ENCODE results near the gene HSPA9. TPM values are rescaled to one million over a fixed set of nuclear protein-coding genes. Genes with fewer than 3 reads are reported as not detected.

Gene HSPA9
- 389 and 542 TPM in 2 replicates for total RNA-seq (2011; cell fraction: chromatin; rRNA removed; ENCODE audit: low replicate concordance)
- 228 and 277 TPM in 2 replicates for total RNA-seq (2011; cell fraction: nucleolus; rRNA removed)
- total RNA-seq (2011; cell fraction: nucleoplasm; rRNA removed): 287 and 329 TPM in 2 replicates
- total RNA-seq (2014; rRNA removed) (482 and 583 TPM in 2 replicates), total RNA-seq (2014; rRNA removed; fragmentation: Illumina TruSeq; extraction: Trizol) (548 and 597 TPM in 2 replicates), total RNA-seq (2015; rRNA removed; fragmentation: Illumina TruSeq; extraction: Trizol) (522 and 545 TPM in 2 replicates), total RNA-seq (2021) (481 and 498 TPM in 2 replicates), polyA plus RNA-seq (2011; rRNA removed) (296 and 361 TPM in 2 replicates), polyA plus RNA-seq (2014; fragmentation: Illumina TruSeq; extraction: Trizol) (474 and 552 TPM in 2 replicates), polyA plus RNA-seq (2014; fragmentation: Nextera tagmentation; extraction: Ambion mirVana) (100 to 1,000 TPM; 195 to 294 TPM), polyA plus RNA-seq (2014; rRNA removed) (514 and 537 TPM in 2 replicates), polyA minus RNA-seq (2011; rRNA and poly(A)+ RNA removed) (500 and 528 TPM in 2 replicates), Bru-seq, nascent RNA (percentile 98 among the genes with signal in this experiment), BruChase-seq, experiment 1, labeled RNA remaining after a 2-hour chase (percentile 99 among the genes with signal in this experiment), BruChase-seq, experiment 2, labeled RNA remaining after a 6-hour chase (percentile 99 among the genes with signal in this experiment)
- 229 and 239 TPM in 2 replicates for polyA plus RNA-seq (2011; cell fraction: cytosol; rRNA removed)
- polyA plus RNA-seq (2011; cell fraction: nucleus; rRNA removed): 225 and 240 TPM in 2 replicates
- polyA plus RNA-seq (2012): 333 and 576 TPM in 2 replicates
- 329 and 345 TPM in 2 replicates for polyA minus RNA-seq (2011; cell fraction: cytosol; rRNA and poly(A)+ RNA removed)
- polyA minus RNA-seq (2011; cell fraction: nucleus; rRNA and poly(A)+ RNA removed): 149 and 198 TPM in 2 replicates
- long read RNA-seq, experiment 1, full-length matches to known transcripts: 1,792 of 2,349 reads
- long read RNA-seq, experiment 1, partial matches to known transcripts: 255 of 2,349 reads
- long read RNA-seq, experiment 1, other reads (novel, unspliced or antisense): 302 of 2,349 reads
- long read RNA-seq, experiment 2, full-length matches to known transcripts: 220 of 544 reads
- long read RNA-seq, experiment 2, partial matches to known transcripts: 136 of 544 reads
- long read RNA-seq, experiment 2, other reads (novel, unspliced or antisense): 188 of 544 reads
- long read RNA-seq, experiment 3, full-length matches to known transcripts: 422 of 660 reads
- long read RNA-seq, experiment 3, partial matches to known transcripts: 209 of 660 reads
- long read RNA-seq, experiment 3, other reads (novel, unspliced or antisense): 29 of 660 reads

DNA sequence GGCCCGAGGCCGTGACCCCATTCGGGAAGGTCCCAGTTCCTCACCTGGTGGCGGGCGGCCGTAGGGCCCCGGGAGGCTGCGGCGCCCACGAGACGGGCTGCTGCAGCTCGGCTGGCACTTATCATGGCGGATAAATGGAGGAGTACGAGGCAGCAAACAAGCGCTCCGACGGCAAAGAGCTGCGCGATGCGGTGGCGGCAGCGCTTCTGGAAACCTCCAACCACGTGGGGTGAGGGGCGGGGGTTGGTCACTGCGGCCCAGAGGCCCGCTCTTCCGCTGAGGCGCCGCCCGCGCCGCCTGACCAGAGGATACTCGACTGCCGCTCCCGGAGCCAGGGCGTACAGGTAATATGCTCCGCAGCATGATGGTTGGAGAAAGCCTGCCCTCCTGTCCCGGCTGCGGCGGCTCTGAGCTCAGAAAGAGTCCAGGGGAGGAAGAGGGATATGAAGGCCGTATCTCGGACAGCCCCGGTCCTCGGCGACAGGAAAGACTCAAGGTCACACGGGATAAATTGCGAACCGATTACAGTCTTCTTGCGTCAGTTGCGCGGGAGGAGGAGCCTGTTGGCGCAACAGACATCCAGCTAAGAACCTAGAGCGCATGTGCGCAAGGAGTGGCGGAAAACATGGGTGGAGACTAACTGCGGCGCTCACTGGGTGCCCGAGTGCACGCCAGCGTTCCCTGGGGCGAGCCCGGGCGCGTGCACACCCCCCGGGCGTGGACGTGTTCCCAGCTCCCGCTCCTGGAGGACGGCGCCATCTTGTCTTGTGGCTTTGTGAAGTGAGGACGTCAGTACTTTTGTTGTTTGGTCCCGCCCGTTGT, at the start of gene HSPA9:
TSS of gene HSPA9 (minus strand) at position 208 of the 822 bp plus-strand sequence. CDS start at position 125, 83 bp downstream.
- 1% methylated on average over 73 of the region's 73 CpGs for WGBS (ENCODE audit: insufficient coverage, low coverage, missing lambda C conversion rate)
- BruUV-seq (replicated peaks): no TSS peak
- CTCF ChIA-PET (ENCODE audit: low intra/inter-chr PET ratio): interaction anchor here (0.5 to 0.7 kb wide), 2 partner anchors 110 to 482 kb away, joined by 3 read pairs; partner anchors contain the start of gene EGR1
- Histone ChIP-seq H3K27ac (ENCODE audit: extremely low read depth, low read depth, low read length) (peak within 1 kb of the TSS; percentile 97), H3K27me3 (ENCODE audit: control insufficient read depth in 2 of 2, insufficient read depth in 2 of 2, low read length in 2 of 2) (no peaks in the 10 kb centered on the region), H3K4me2 (ENCODE audit: insufficient read depth, low read length) (peak within 1 kb of the TSS; percentile 91), H2AFZ (ENCODE audit: low read depth, low read length) (peak within 1 kb of the TSS; percentile 93), H3K9me3 (replicated peaks; ENCODE audit: control insufficient read depth, insufficient read depth, low read depth, low read length) (peaks cover 2% of the 10 kb centered on the region; the same call in 1 of the 2 replicates), H4K20me1 (replicated peaks; ENCODE audit: control insufficient read depth, insufficient read depth, low read length) (no peaks in the 10 kb centered on the region), H3K4me1 (replicated peaks in 1 of 2; ENCODE audit: control insufficient read depth in 2 of 2, insufficient read depth in 2 of 2, low read length in 2 of 2) (peaks cover 11 to 21% of the 10 kb centered on the region in 2 experiments; a peak in 4 of 5 replicates), H3K79me2 (ENCODE audit: control insufficient read depth, insufficient read depth, low read length) (peaks cover 51% of the 10 kb centered on the region), H3K4me3 (peak within 1 kb of the TSS; percentile 72), H3K36me3 (ENCODE audit: control insufficient read depth, insufficient read depth, low read length) (peaks cover 41% of the 10 kb centered on the region), H3K9ac (ENCODE audit: insufficient read depth in 1 of 2, low read depth in 2 of 2, low read length in 2 of 2) (peak within 1 kb of the TSS; percentile 99), H3K9me1 (ENCODE audit: control insufficient read depth, insufficient read depth, low read length) (no peaks in the 10 kb centered on the region)
- in situ Hi-C loops (cut with MboI) (no loop called here), intact Hi-C loops (cut with micrococcal nuclease) (loop anchor here (1.0 to 5.0 kb wide), 4 partner anchors 58 to 767 kb away; partner anchors contain the start of gene PAIP2)
- peak; percentile 97 to 100 (median 98) for DNase-seq (ENCODE audit: extremely low read depth in 1 of 4, low spot score in 3 of 4)
- FAIRE-seq: peak; percentile 97
- POLR2A ChIA-PET: interaction anchor here (0.6 to 2.5 kb wide), 26 partner anchors 9 to 1537 kb away, joined by 3 to 18 read pairs (median 4); partner anchors contain the start of genes EGR1, ETF1 and PAIP2
- ATAC-seq: peak; percentile 90
- TF ChIP-seq SLC30A9 (CRISPR knock-in tag; IDR thresholded peaks at IDR 0.05): no peak
- peak; percentile 75 for TF ChIP-seq MEIS2 (IDR thresholded peaks at IDR 0.05; ENCODE audit: partially characterized antibody)
- 0 out of 2 replicates have a peak, but pooled peaks have one; percentile 3 for TF ChIP-seq ZNF707 (CRISPR knock-in tag; conservative IDR thresholded peaks at IDR 0.05)
- TF ChIP-seq, protein P1, sequence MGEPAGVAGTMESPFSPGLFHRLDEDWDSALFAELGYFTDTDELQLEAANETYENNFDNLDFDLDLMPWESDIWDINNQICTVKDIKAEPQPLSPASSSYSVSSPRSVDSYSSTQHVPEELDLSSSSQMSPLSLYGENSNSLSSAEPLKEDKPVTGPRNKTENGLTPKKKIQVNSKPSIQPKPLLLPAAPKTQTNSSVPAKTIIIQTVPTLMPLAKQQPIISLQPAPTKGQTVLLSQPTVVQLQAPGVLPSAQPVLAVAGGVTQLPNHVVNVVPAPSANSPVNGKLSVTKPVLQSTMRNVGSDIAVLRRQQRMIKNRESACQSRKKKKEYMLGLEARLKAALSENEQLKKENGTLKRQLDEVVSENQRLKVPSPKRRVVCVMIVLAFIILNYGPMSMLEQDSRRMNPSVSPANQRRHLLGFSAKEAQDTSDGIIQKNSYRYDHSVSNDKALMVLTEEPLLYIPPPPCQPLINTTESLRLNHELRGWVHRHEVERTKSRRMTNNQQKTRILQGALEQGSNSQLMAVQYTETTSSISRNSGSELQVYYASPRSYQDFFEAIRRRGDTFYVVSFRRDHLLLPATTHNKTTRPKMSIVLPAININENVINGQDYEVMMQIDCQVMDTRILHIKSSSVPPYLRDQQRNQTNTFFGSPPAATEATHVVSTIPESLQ (CRISPR knock-in tag; IDR thresholded peaks at IDR 0.05): 0 out of 2 replicates have a peak, but pooled peaks have one; percentile 91
- no peak; the same call in 1 of the 2 replicates for TF ChIP-seq RHOXF2B (CRISPR knock-in tag; conservative IDR thresholded peaks at IDR 0.05)
- TF ChIP-seq, protein P2, sequence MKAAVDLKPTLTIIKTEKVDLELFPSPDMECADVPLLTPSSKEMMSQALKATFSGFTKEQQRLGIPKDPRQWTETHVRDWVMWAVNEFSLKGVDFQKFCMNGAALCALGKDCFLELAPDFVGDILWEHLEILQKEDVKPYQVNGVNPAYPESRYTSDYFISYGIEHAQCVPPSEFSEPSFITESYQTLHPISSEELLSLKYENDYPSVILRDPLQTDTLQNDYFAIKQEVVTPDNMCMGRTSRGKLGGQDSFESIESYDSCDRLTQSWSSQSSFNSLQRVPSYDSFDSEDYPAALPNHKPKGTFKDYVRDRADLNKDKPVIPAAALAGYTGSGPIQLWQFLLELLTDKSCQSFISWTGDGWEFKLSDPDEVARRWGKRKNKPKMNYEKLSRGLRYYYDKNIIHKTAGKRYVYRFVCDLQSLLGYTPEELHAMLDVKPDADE (conservative IDR thresholded peaks at IDR 0.05; ENCODE audit: control insufficient read depth, low read depth, low read length): peak; percentile 90
- TF ChIP-seq, protein P3, sequence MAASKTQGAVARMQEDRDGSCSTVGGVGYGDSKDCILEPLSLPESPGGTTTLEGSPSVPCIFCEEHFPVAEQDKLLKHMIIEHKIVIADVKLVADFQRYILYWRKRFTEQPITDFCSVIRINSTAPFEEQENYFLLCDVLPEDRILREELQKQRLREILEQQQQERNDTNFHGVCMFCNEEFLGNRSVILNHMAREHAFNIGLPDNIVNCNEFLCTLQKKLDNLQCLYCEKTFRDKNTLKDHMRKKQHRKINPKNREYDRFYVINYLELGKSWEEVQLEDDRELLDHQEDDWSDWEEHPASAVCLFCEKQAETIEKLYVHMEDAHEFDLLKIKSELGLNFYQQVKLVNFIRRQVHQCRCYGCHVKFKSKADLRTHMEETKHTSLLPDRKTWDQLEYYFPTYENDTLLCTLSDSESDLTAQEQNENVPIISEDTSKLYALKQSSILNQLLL (CRISPR knock-in tag; IDR thresholded peaks at IDR 0.05; ENCODE audit: borderline replicate concordance): no peak
- TF ChIP-seq BMI1 (IDR thresholded peaks at IDR 0.05; ENCODE audit: low read length): no peak
- TF ChIP-seq ZNF282 (CRISPR knock-in tag; IDR thresholded peaks at IDR 0.05): 0 out of 2 replicates have a peak, but pooled peaks have one; percentile 51
- TF ChIP-seq XRCC4 (IDR thresholded peaks at IDR 0.05; ENCODE audit: extremely low read depth, insufficient read depth, insufficient read length): no peak

All from K562 (cell line).